ENCODE data around the gene SSRP1.

DNA sequence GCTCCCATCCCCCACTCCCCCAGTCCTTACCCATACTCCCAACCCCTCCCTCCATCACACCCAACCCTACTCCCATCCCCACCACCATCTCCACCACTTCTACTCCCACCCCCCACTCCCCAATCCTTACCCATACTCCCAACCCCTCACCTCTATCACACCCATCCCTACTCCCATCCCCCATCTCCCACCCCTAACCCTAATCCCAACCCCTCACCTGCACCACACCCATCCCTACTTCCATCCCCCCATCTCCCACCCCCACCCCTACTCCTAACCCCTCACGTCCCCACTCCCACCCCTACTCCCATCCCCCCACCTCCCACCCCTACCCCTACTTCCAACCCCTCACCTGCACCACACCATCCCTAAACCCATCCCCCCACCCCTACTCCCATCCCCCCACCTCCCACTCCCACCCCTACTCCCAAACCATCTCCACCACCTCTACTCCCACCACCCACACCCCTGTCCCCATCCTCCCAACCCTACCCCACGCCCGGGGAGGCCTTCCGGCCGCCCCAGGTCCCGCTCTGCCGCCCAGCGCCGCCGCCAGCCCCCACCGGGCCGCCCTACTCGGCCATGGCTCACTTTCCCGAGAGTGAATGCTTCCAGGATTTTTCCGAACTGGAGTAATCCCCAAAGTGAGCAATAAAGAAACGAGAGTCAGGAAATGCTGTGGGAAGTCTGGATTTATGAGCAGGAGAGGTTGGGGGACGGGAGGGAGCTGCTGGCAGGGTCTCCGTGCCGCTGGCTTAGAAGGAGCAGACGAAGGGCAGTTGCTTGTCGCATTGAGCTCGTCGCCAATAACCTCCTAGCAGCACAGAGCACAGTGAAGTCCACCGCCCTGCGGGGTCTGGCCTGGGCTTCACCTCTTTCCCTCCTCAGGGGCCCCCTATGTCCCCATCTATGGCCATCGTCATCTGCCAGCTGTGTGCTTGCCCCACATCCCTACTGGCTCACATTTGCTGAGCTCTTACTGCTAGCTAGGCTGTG lies 40.7 kb upstream of the SSRP1 start:
- TF ChIP-seq, protein P1, sequence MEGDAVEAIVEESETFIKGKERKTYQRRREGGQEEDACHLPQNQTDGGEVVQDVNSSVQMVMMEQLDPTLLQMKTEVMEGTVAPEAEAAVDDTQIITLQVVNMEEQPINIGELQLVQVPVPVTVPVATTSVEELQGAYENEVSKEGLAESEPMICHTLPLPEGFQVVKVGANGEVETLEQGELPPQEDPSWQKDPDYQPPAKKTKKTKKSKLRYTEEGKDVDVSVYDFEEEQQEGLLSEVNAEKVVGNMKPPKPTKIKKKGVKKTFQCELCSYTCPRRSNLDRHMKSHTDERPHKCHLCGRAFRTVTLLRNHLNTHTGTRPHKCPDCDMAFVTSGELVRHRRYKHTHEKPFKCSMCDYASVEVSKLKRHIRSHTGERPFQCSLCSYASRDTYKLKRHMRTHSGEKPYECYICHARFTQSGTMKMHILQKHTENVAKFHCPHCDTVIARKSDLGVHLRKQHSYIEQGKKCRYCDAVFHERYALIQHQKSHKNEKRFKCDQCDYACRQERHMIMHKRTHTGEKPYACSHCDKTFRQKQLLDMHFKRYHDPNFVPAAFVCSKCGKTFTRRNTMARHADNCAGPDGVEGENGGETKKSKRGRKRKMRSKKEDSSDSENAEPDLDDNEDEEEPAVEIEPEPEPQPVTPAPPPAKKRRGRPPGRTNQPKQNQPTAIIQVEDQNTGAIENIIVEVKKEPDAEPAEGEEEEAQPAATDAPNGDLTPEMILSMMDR (IDR thresholded peaks at IDR 0.05), result no peak
- TF ChIP-seq POLR2A (IDR thresholded peaks at IDR 0.05), result no peak

All from adrenal gland (tissue), 5 donors.